ENCODE data around the gene CTNS.

Gene CTNS

GRCh38 chr17:3636154-3636907 is at the start of gene CTNS, which contains the start of gene SHPK:
CTNS (plus strand) TSS chr17:3636760; CDS start chr17:3640207, 3,447 bp downstream.
SHPK (minus strand) TSS chr17:3636250; CDS start chr17:3636219, 31 bp downstream.
- peak; percentile 96 for DNase-seq

GRCh38 chr17:3589784-3590183 is 46.8 kb upstream of the CTNS start:
- DNase-seq: no peak

DNA sequence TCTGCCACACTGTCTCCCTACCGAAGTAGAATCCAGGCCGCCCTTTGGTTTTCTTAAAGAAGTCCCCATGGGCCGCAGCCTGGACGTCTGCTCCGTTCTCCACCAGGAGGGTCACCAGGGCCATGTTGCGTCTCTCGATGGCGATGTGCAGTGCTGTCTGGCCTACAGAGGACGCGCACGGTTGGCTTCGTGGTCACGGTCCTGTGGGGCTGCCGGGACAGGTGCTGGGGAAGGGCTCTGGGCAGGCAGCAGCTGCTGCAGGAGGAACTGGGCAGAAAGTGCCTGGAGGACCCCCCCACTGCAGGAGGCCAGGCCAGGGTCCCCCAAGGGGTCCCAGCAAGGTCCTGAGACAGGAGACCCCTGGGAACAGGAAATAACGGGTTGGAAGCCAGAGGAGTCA is 46.3 kb upstream of the CTNS start:
- DNase-seq: no peak

GRCh38 chr17:3590768-3591167 is 45.8 kb upstream of the CTNS start:
- DNase-seq: no peak

GRCh38 chr17:3592216-3592860 is 44.2 kb upstream of the CTNS start:
- DNase-seq: no peak

GRCh38 chr17:3593384-3593783 is 43.2 kb upstream of the CTNS start:
- no peak for DNase-seq

- DNase-seq: no peak
Observed at GRCh38 chr17:3594051-3594800, 42.3 kb upstream of the CTNS start.

DNA sequence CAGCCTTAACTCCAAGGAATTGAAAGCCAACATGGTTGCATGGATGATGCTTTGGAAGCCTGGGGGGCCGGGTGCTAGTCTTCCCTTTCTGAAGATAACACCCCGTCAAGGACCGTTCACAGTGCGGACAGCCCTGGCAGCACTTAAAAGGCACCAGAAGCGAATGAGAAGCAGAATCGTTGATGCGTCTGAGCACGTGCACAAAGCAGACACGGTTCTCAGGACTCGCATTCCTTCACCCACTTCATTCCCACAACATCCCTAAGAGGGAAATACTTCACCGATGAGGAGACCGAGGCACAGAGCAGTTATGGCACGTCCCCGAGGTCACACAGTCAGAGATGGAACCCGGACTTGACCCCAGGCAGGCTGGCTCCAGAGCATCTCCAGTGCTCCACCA is 41.6 kb upstream of the CTNS start:
- DNase-seq: no peak

GRCh38 chr17:3596804-3597464 is 39.6 kb upstream of the CTNS start:
- no peak for DNase-seq

- no peak for DNase-seq
Observed at GRCh38 chr17:3598078-3598477, 38.5 kb upstream of the CTNS start.

- DNase-seq: no peak
Observed at GRCh38 chr17:3600529-3601205, 35.9 kb upstream of the CTNS start.

DNA sequence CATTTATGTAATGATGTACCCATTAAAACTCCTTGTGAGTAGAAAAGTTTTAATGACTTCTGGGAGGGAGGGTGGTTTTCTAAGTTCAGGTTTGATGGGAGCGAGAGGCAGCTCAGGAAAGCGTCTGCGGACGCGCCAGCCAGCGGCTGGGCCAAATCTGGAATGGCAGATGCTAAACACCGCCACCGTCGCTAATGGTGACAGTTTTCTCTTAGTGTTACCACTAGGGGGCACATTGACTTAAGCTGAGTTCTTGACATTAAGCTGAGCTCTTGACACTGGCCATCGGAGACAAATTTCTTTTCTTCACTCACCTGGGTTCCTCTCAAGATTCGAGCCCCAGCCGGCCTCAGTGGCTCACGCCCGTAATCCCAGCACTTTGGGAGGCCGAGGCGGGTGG is 34.1 kb upstream of the CTNS start:
- peak; percentile 42 for DNase-seq

DNA sequence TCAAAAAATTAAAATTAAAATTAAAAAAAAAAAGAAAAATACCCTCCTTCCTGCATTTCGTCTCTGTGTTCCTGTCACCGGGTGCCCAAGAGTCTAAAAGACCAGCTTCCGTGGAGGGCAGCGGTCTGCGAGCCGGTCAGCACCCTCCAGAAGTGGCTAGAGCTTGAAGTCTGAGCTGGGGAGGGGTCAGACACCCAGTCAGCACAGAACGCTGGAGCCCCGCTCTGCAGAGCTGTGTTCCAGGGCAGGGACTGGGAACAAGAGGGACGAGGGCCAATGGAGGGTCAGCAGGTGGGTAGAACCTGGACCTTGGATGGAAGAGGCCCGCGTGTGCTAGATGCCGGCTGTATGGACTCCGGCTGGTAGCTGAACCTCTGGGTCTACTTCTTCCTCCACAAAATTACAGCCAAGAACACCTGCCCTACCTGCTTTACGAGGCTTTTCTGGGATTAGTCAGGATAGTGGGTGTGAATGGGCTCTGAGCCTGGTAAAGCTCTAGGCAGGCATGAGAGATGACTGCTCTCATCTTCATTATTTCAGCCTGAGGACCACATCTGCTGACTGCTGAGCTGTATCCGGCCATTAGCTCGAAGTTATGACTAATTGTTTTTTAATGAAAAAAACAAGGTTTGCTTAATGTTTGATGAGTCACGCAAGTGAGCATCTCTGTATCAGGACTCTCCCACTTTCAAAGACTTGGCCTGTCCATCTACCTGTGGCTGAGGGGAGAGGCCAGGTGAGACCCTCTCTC is 33.3 kb upstream of the CTNS start:
- no peak for DNase-seq

- DNase-seq: no peak
Observed at GRCh38 chr17:3603870-3604259, 32.7 kb upstream of the CTNS start.

DNA sequence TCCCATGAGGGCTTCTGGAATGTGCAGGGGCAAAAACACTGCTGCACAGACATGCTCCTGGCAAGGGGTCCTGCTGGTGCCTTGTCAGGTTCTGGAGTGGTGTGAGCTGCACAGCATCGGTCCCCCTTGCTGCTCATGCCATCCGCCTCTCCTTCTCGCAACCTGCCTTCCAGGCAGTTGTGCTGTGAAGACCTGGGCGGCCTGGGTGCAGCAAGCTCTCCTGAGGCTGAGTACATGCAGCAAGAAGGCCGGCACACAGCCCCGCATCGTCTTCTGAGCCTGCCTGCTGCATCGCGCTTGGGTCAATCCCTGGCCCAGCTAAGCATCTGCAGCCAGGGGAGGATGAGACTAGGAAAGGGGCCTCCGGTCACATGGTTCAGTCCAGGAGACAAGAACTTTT is 26.9 kb upstream of the CTNS start:
- no peak for DNase-seq

DNA sequence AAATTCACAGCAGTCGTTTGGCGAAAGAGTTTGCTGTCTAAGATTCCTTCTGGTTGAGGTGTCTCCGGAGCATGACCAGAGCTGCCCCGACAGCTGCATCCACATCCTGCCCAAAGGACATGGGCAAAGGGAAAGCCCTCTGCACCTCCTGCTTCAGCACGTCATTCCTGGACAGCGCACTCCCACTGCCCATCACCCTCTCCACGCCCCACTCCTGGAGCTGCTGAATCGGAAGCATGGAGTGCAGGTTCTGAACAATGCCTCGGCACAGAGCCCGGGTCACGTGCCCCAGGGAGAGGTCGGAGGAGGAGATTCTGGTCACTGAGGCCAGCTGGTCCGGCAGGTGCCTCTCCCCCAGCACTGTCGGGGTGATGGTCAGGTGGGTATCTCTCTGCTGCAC is 26.0 kb upstream of the CTNS start:
- no peak for DNase-seq

GRCh38 chr17:3613124-3613523 is 23.4 kb upstream of the CTNS start:
- no peak for DNase-seq

DNA sequence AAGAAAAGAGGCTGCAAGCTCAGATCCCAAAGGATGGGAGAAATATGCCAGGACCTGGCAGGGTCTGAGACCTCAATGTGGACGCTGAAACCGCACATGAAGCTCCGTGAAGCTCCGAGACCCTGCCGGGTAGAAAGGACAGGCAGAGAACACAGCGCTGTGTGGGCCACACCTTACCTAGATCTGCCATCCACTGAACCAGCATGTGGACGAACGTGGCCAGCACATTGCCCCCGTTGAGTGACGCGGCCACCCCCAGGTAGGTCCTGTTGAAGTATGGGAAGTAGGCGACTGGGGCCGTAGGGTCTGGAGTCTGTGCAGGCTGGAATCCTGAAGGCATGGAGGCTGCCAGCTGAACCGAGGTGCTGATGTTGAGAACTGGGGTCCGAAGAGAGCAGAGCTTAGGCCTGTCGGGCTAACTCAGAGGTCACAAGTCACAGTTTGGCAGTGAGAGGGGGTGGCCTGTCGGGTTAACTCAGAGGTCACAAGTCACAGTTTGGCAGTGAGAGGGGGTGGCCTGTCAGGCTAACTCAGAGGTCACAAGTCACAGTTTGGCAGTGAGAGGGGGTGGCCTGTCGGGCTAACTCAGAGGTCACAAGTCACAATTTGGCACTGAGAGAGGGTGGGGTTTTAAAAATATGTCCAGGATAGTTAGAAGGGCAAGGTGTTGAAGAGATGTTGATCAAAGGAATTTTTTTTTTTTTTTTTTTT is 21.2 kb upstream of the CTNS start:
- DNase-seq: no peak

- no peak for DNase-seq
Observed at GRCh38 chr17:3621146-3621720, 15.3 kb upstream of the CTNS start.

DNA sequence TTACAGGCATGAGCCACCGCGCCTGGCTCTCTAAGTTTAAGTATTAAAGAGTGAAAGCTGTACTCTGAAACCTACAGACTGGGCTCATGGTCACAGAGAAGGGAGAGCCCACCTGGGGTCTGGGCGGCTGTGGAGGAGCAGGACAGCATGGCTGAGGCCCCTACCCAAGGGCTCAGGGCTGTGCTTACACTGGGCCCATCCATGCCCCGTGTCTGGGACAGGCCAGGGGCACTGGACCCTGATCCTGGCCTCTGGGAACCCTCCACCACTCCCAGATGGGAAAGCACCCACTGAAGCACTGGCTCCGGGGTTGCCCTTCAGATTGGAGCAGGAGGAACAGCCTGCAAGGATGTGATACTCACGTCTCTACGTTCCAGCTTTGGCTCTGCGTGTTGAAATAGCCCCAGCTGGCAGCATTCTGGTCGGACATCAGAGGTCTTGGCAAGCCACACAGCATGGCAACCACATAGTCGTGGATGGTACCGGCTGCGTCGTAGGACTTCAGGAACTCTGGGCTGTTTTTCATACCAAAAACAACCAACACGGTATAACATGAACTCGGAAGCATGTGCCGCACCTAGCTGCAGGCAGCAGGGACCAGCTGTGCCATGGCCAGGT is 13.5 kb upstream of the CTNS start:
- DNase-seq: no peak
